ENCODE data around the gene PF4V1.
"Not testable (repeated sequence)": the region's sequence is repeated elsewhere in the genome, so short reads cannot be mapped to it uniquely, and the experiment has no call there.

- not testable (repeated sequence) for TF ChIP-seq EZH2 (IDR thresholded peaks at IDR 0.05; ENCODE audit: borderline replicate concordance, low read depth, low read length, severe bottlenecking); CTCF (IDR thresholded peaks at IDR 0.05; ENCODE audit: borderline replicate concordance, extremely low read depth, low read length, poor library complexity, severe bottlenecking)
Measured at GRCh38 chr4:73899338-73899737, 46.2 kb downstream of the PF4V1 start.
